Muscle of leg (tissue), 11 donors: ENCODE data around the gene RAB6A. TPM values are rescaled to one million over a fixed set of nuclear protein-coding genes. Genes with fewer than 3 reads are reported as not detected.

ENCODE experiments used
- DNase-seq: peaks from one replicate; pipeline ENCODE4 v3.0.0; 2013
- H3K27ac ChIP-seq: one replicate; pipeline ENCODE4 v1.5.1; 2013; ENCODE audit warnings: mild to moderate bottlenecking, low read length, control low read depth
- H3K27me3 ChIP-seq: one replicate; pipeline ENCODE4 v1.6.1; 2013; ENCODE audit warnings: low read length; ENCODE audit not compliant: control insufficient read depth, insufficient read depth
- H3K36me3 ChIP-seq: one replicate; pipeline ENCODE4 v1.6.1; 2013; ENCODE audit warnings: low read length; ENCODE audit not compliant: control insufficient read depth, insufficient read depth
- H3K4me1 ChIP-seq: one replicate; pipeline ENCODE4 v1.6.1; 2013; ENCODE audit warnings: low read length; ENCODE audit not compliant: control insufficient read depth, insufficient read depth
- H3K4me3 ChIP-seq: one replicate; pipeline ENCODE4 v1.5.1; 2013; ENCODE audit warnings: low read length, control low read depth
- H3K9me3 ChIP-seq: replicated peaks from 2 replicates; pipeline ENCODE4 v1.6.1; 2013; ENCODE audit warnings: low read depth, low read length; ENCODE audit not compliant: control insufficient read depth
- WGBS: methylation state at CpG from one replicate; pipeline ENCODE4 v1.1.5; 2013; ENCODE audit warnings: missing lambda C conversion rate; ENCODE audit not compliant: insufficient coverage; 5-methylcytosine and 5-hydroxymethylcytosine counted together
- polyA plus RNA-seq, 8 donors: library from polyadenylated mRNA; unstranded; fragments of 120-200 nt; gene quantifications; one replicate each; pipeline versions ENCODE4 v1.2.1 to v1.2.3, GENCODE V29; 2013; ENCODE audit warnings: inconsistent platforms in 1 of 8, low replicate concordance in 1 of 8; ENCODE audit not compliant: insufficient read length in 8 of 8, insufficient read depth in 1 of 8
- total RNA-seq: library from RNA; stranded (reverse); fragments of 120-200 nt; gene quantifications from one replicate; pipeline ENCODE4 v1.2.4, GENCODE V29; 2013

RAB6A gene
- total and polyA plus RNA-seq, 9 donors: 69.3 to 112 (median 90.4) TPM

DNA sequence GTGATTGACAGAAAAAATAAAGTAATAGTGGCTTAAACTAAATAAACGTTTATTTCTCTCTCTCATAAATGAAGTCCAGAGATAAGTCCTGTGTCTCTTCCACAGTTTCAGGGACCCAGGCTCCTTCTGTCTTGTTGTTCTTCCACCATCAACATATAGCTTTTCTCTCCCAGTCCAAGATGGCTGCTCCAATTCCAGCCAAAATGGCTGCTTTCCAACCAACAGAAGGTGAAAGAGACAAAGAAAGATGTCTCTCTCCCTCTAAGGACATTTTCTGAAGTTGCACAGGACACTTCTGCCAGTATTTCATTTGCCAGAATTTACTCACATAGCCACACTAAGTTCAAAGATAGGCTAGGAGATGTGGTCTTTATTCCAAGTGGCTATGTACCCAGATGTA lies 123.9 kb downstream of the RAB6A start:
- Histone ChIP-seq H3K4me1 (no peaks in the 10 kb centered on the region), H3K36me3 (no peaks in the 10 kb centered on the region), H3K27me3 (no peaks in the 10 kb centered on the region), H3K4me3 (no peak overlapping the region), H3K27ac (no peak overlapping the region), H3K9me3 (no peaks in the 10 kb centered on the region)
- no CpG with 5 or more reads among the region's 1 CpG for WGBS
- DNase-seq: no peak

DNA sequence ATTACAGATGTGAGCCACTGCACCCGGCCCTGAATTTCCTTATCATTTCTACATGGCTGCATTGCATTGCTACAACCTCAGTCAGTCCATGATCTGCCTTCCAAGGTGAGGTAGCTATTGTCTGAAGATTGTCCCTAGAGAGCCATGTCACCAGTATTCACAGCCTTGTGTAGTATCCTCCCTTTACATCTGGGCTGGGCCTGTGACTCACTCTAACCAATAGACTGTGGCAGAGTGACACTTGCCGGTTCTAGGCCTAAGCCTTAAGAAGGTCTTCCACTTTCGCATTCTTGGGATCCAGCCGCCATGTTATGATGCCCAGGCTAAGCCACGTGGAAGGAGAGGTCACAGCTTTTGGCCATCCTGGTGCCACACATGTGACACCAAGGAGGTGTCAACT lies 124.6 kb downstream of the RAB6A start:
- no peak for DNase-seq
- H3K27ac ChIP-seq: no peak overlapping the region
- no peaks in the 10 kb centered on the region for H3K9me3 ChIP-seq
- H3K4me1 ChIP-seq: no peaks in the 10 kb centered on the region
- no peaks in the 10 kb centered on the region for H3K36me3 ChIP-seq
- 96% methylated on average over 4 of the region's 5 CpGs for WGBS
- no peaks in the 10 kb centered on the region for H3K27me3 ChIP-seq
- H3K4me3 ChIP-seq: no peak overlapping the region

DNA sequence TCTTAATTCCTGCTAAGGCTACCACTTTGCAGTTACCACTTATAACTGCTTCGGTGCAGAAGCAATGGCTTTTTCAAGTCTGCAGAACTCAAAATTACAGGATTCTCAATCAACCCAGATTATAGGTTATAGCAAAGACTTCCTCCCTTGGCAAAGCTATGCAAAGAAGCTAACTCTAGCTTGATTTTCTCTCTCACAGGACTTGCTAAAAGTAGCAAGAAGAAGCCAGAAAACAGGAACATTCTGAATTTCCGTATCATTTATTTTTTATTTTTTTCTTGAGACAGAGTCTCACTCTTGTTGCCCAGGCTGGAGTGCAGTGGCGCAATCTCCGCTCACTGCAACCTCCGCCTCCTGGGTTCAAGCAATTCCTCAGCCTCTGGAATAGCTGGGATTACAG lies 125.2 kb downstream of the RAB6A start:
- Histone ChIP-seq H3K4me1 (no peaks in the 10 kb centered on the region), H3K27me3 (no peaks in the 10 kb centered on the region), H3K4me3 (no peak overlapping the region), H3K27ac (no peak overlapping the region), H3K9me3 (no peaks in the 10 kb centered on the region), H3K36me3 (no peaks in the 10 kb centered on the region)
- 93% methylated on average over 3 of the region's 5 CpGs for WGBS
- DNase-seq: no peak

DNA sequence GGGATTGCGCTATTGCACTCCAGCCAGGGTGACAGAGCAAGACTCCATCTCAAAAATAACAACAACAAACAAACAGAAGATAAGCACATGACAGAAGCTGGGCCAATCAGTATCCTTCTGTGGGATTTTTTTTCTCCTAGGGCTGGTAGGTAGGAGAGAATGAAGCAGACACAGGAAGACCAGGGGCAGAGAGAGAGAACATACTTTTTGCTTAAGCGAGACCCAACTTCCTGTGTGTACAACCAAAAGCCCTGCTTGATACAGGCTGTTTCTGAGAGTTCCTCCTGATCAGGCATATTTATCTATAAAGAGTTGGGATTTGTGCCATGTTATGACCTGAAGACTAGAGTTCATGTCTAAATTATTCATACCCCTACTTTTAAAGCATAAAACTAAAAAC lies 126.9 kb downstream of the RAB6A start:
- Histone ChIP-seq H3K4me3 (no peak overlapping the region), H3K27ac (no peak overlapping the region), H3K36me3 (no peaks in the 10 kb centered on the region), H3K4me1 (no peaks in the 10 kb centered on the region), H3K27me3 (no peaks in the 10 kb centered on the region), H3K9me3 (no peaks in the 10 kb centered on the region)
- WGBS: no CpG with 5 or more reads among the region's 2 CpGs
- DNase-seq: no peak

DNA sequence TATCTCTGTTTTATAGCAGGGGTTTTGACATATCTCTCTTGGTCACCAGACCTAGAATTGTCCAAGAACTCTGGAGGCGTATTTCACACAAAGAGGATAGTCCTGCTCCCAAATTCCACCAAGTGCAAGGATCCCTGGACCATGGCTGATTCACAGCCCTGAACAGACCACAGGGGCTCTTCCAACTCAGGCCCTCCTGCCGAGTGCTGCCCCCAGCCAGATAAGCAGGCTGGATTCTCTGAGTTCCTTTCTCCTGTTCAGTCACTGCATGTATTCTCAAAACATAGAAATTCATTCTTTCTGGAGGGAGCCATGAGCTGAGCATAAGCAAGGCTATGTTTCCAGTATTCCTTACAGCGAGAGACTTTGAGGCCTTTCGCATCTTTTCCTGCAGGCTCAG lies 127.9 kb downstream of the RAB6A start:
- H3K36me3 ChIP-seq: no peaks in the 10 kb centered on the region
- no peaks in the 10 kb centered on the region for H3K27me3 ChIP-seq
- no peak for DNase-seq
- H3K4me1 ChIP-seq: no peaks in the 10 kb centered on the region
- WGBS: 90% methylated on average over 3 of the region's 4 CpGs
- no peaks in the 10 kb centered on the region for H3K9me3 ChIP-seq
- no peak overlapping the region for H3K4me3 ChIP-seq
- no peak overlapping the region for H3K27ac ChIP-seq

DNA sequence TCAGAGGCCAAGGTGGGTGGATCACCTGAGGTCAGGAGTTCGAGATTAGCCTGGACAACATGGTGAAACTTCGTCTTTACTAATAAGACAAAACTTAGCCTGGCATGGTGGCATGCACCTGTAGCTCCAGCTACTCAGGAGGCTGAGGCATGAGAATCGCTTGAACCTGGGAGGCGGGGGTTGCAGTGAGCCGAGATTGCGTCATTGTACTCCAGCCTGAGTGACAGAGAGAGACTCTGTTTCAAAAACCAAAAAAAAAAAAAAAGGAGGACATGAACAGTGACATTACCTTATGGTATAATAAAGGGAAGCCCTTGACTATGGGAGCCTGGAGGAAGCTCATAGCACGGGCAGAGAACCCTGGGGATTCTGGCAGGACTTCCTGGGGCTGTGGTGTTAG lies 131.0 kb downstream of the RAB6A start:
- Histone ChIP-seq H3K4me1 (peaks cover 7% of the 10 kb centered on the region), H3K36me3 (no peaks in the 10 kb centered on the region), H3K9me3 (no peaks in the 10 kb centered on the region), H3K27ac (no peak overlapping the region), H3K27me3 (no peaks in the 10 kb centered on the region), H3K4me3 (no peak overlapping the region)
- WGBS: 72% methylated on average over 7 of the region's 7 CpGs
- no peak for DNase-seq

DNA sequence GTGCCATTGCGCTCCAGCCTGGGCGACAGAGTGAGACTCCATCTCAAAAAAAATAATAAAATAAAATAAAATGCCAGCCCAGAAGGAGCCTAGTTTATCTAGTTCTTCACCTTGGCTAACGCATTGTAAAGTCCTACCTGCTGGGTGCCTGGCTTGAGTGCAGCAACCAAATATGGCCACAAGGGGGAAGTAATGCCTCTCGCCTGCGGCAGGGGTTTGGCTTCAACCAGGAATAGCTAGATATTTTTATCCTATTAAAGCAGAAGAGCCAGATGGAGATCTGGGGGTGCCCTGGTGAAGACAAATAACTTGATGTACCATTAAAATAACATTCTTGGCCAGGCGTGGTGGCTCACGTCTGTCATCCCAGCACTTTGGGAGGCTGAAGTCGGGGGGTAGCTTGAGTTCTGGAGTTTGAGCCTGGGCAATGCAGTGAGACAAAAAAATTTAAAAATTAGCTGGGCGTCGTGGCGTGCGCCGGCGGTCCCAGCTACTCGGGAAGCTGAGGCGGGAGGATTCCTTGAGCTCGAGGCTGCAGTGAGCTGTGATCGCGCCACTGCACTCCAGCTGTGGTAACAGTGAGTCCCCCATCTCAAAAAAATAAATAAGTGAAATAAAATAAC lies 135.1 kb downstream of the RAB6A start:
- no peak overlapping the region for H3K4me3 ChIP-seq
- H3K4me1 ChIP-seq: peaks cover 20% of the 10 kb centered on the region
- DNase-seq: peak; percentile 80
- H3K27me3 ChIP-seq: no peaks in the 10 kb centered on the region
- H3K36me3 ChIP-seq: no peaks in the 10 kb centered on the region
- H3K9me3 ChIP-seq: no peaks in the 10 kb centered on the region
- H3K27ac ChIP-seq: no peak overlapping the region
- WGBS: 21% methylated on average over 5 of the region's 19 CpGs

Other genes with a start within 250 kb of the RAB6A start
- gene FAM168A, start 163.0 kb downstream of the RAB6A start, total RNA-seq: 18.9 TPM
- 10 to 100 TPM; 17.6 to 35.4 (median 25.9) TPM for gene FAM168A, start 163.0 kb downstream of the RAB6A start, polyA plus RNA-seq
- gene PLEKHB1, start 114.5 kb downstream of the RAB6A start, total RNA-seq: 1.0 TPM
- gene PLEKHB1, start 114.5 kb downstream of the RAB6A start, polyA plus RNA-seq: 1 to 10 TPM in 7 of 8 donors, under 1 TPM in 1; 0.95 to 3.6 (median 1.7) TPM
- 38.7 TPM for gene MRPL48, start 26.8 kb upstream of the RAB6A start, total RNA-seq
- 10 to 100 TPM; 31.8 to 48.8 (median 39.6) TPM for gene MRPL48, start 26.8 kb upstream of the RAB6A start, polyA plus RNA-seq
- gene COA4, start 115.8 kb upstream of the RAB6A start, total RNA-seq: 89.1 TPM
- gene COA4, start 115.8 kb upstream of the RAB6A start, polyA plus RNA-seq: 10 to 100 TPM; 69.6 to 86.4 (median 78.3) TPM
- 23.6 TPM for gene PAAF1, start 115.9 kb upstream of the RAB6A start, total RNA-seq
- gene PAAF1, start 115.9 kb upstream of the RAB6A start, polyA plus RNA-seq: 10 to 100 TPM; 21.5 to 53.4 (median 32.5) TPM
- 0.18 TPM for gene DNAJB13, start 190.0 kb upstream of the RAB6A start, total RNA-seq
- gene DNAJB13, start 190.0 kb upstream of the RAB6A start, polyA plus RNA-seq: under 1 TPM; 0.18 to 0.80 (median 0.42) TPM
- 18.0 TPM for gene UCP2, start 221.8 kb upstream of the RAB6A start, total RNA-seq
- gene UCP2, start 221.8 kb upstream of the RAB6A start, polyA plus RNA-seq: 100 to 1,000 TPM; 152 to 212 (median 185) TPM
- gene UCP3, start 248.0 kb upstream of the RAB6A start, total RNA-seq: 2.0 TPM
- 1 to 10 TPM; 1.2 to 7.7 (median 3.4) TPM for gene UCP3, start 248.0 kb upstream of the RAB6A start, polyA plus RNA-seq